Parathyroid adenoma (tissue), 2 donors: ENCODE results near the gene BCL11B.

Experiments used
- H2AFZ ChIP-seq: fragments of 300-600 bp; sonication (generic); one replicate; pipeline ENCODE4 v1.7.0; 2017; ENCODE audit warnings: antibody characterized with exemption, mild to moderate bottlenecking
- H3K27ac ChIP-seq: fragments of 300-600 bp; sonication (generic); one replicate; pipeline ENCODE4 v1.7.0; 2017
- H3K27me3 ChIP-seq: fragments of 300-600 bp; sonication (generic); one replicate; pipeline ENCODE4 v1.7.0; 2017; ENCODE audit warnings: low read length; ENCODE audit not compliant: control insufficient read depth, insufficient read depth
- H3K36me3 ChIP-seq: fragments of 300-600 bp; sonication (generic); one replicate; pipeline ENCODE4 v1.7.0; 2017; ENCODE audit warnings: low read length; ENCODE audit not compliant: control insufficient read depth, insufficient read depth
- H3K4me1 ChIP-seq: fragments of 300-600 bp; sonication (generic); one replicate; pipeline ENCODE4 v1.7.0; 2017; ENCODE audit warnings: control low read depth
- H3K4me2 ChIP-seq: fragments of 300-600 bp; sonication (generic); one replicate; pipeline ENCODE4 v1.7.0; 2017; ENCODE audit warnings: low read length
- H3K4me3 ChIP-seq: fragments of 300-600 bp; sonication (generic); one replicate; pipeline ENCODE4 v1.7.0; 2017; ENCODE audit warnings: low read depth, low read length
- H3K79me2 ChIP-seq: fragments of 300-600 bp; sonication (generic); one replicate; pipeline ENCODE4 v1.7.0; 2017; ENCODE audit warnings: control low read depth
- H3K9ac ChIP-seq: fragments of 300-600 bp; sonication (generic); one replicate; pipeline ENCODE4 v1.7.0; 2017; ENCODE audit warnings: mild to moderate bottlenecking
- H3K9me3 ChIP-seq: fragments of 300-600 bp; sonication (generic); one replicate; pipeline ENCODE4 v1.7.0; 2017; ENCODE audit warnings: low read length; ENCODE audit not compliant: control insufficient read depth
- TF ChIP-seq, protein P1 (sequence below): fragments of 300-600 bp; sonication (generic); IDR thresholded peaks from one replicate; pipeline ENCODE4 v1.7.0; 2017; ENCODE audit warnings: antibody characterized with exemption, mild to moderate bottlenecking
- donor health status: primary hyperparathyroidism.

BCL11B gene

DNA sequence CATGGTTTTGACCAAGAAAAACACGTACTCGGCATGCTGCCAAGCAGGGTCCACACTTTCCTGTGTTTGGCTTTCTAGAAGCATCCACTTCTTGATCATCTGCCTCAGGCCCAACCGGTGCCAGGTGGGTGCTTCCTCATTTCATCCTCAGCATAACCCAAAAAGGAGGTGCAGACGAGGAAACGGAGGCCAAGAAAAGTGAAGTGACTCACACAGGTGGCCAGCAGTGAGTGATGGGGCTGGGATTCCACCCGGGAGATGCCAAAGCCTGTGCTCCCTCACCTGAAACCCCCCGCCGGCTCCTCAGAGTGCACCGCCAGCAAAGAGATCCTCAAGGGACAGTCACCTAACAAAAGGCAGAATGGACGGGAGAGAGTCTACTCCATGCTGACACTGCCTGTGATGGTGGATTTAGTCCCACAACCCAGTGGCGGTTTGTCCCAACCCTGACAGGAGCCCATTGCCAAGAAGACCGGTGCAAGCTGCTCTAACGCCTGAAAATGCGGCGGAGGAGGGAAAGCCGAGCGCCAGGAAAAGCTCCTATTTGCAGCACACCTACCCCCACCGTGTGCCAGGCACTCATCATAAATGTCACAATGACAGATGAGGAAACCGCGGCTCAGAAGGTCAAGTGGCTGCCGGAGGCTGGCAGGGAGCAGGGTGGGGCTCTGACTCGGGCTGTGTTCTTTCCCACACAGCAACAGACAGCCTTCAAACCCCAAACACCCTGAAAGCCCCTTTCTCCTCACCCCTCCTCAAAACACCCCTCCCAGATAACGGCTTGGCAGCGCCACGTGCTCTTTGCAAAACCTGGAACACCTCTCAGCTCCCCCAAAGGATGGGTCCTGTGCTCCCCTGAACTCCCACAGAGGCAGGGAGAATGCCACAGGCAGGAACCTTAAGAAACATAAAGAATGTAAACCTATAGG, 18.8 kb downstream of the BCL11B start:
- TF ChIP-seq, protein P1, sequence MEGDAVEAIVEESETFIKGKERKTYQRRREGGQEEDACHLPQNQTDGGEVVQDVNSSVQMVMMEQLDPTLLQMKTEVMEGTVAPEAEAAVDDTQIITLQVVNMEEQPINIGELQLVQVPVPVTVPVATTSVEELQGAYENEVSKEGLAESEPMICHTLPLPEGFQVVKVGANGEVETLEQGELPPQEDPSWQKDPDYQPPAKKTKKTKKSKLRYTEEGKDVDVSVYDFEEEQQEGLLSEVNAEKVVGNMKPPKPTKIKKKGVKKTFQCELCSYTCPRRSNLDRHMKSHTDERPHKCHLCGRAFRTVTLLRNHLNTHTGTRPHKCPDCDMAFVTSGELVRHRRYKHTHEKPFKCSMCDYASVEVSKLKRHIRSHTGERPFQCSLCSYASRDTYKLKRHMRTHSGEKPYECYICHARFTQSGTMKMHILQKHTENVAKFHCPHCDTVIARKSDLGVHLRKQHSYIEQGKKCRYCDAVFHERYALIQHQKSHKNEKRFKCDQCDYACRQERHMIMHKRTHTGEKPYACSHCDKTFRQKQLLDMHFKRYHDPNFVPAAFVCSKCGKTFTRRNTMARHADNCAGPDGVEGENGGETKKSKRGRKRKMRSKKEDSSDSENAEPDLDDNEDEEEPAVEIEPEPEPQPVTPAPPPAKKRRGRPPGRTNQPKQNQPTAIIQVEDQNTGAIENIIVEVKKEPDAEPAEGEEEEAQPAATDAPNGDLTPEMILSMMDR, result no peak

DNA sequence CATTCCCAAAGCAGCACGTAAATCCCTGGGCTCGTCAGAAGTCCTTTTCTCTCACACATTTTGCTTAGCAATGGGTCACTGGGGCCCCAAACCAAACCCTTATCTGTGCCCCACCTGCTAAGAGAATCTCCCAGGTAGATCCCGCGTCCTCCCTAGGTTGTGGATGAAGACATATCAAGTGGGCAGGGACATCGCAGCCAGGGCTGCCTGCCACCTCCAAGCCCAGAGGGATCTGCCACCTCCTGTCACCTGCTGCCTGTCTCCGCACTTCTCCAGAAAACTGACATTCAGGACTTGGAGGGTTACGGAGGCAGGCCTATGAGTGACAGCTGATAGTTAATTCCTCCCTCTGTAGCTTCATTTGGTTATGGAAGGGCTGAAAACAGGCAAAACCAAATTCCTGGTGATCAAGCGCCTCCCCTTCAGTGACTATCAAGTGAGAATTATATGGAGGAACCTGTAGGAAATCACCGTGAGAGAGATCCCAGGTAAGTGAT, 19.5 kb downstream of the BCL11B start:
- H3K9ac ChIP-seq, result no peak overlapping the region
- no peaks in the 10 kb centered on the region for H3K36me3 ChIP-seq
- H3K79me2 ChIP-seq, result no peaks in the 10 kb centered on the region
- no peak overlapping the region for H2AFZ ChIP-seq
- no peaks in the 10 kb centered on the region for H3K9me3 ChIP-seq
- TF ChIP-seq, protein P1, result no peak
- H3K4me3 ChIP-seq, result no peak overlapping the region
- H3K27ac ChIP-seq, result no peak overlapping the region
- no peak overlapping the region for H3K4me2 ChIP-seq
- no peaks in the 10 kb centered on the region for H3K4me1 ChIP-seq
- no peaks in the 10 kb centered on the region for H3K27me3 ChIP-seq

More for the DNA sequence above, 18.8 kb downstream of the BCL11B start:
- Histone ChIP-seq H3K4me3 (no peak overlapping the region), H3K9ac (no peak overlapping the region), H3K36me3 (no peaks in the 10 kb centered on the region), H3K9me3 (no peaks in the 10 kb centered on the region), H3K4me1 (no peaks in the 10 kb centered on the region), H3K27me3 (no peaks in the 10 kb centered on the region), H3K4me2 (no peak overlapping the region), H3K27ac (no peak overlapping the region), H3K79me2 (no peaks in the 10 kb centered on the region), H2AFZ (no peak overlapping the region)

DNA sequence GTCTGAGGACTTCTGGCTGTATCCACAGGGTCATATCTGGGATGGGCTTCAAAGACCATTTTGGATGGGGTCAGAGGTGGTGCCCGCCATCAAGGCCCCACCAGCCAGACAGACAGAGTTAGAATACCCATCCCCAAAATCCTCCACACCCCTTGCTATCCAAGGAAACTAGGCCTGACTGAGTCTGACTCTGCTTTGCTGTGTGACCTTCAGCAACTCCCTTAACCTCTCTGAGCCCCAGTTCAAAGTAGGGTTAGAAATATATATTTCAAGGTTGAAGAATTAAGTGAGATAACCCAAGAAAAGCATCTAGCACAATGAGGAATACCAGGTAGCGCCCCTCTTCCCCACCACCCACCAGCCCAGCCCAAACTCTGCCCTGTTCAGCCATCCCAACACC, 20.3 kb downstream of the BCL11B start:
- H3K9ac ChIP-seq, result no peak overlapping the region
- H3K79me2 ChIP-seq, result no peaks in the 10 kb centered on the region
- H3K9me3 ChIP-seq, result no peaks in the 10 kb centered on the region
- no peak overlapping the region for H3K4me3 ChIP-seq
- H3K36me3 ChIP-seq, result no peaks in the 10 kb centered on the region
- no peak overlapping the region for H3K27ac ChIP-seq
- no peaks in the 10 kb centered on the region for H3K27me3 ChIP-seq
- H3K4me2 ChIP-seq, result no peak overlapping the region
- TF ChIP-seq, protein P1, result no peak
- H3K4me1 ChIP-seq, result no peaks in the 10 kb centered on the region
- no peak overlapping the region for H2AFZ ChIP-seq

DNA sequence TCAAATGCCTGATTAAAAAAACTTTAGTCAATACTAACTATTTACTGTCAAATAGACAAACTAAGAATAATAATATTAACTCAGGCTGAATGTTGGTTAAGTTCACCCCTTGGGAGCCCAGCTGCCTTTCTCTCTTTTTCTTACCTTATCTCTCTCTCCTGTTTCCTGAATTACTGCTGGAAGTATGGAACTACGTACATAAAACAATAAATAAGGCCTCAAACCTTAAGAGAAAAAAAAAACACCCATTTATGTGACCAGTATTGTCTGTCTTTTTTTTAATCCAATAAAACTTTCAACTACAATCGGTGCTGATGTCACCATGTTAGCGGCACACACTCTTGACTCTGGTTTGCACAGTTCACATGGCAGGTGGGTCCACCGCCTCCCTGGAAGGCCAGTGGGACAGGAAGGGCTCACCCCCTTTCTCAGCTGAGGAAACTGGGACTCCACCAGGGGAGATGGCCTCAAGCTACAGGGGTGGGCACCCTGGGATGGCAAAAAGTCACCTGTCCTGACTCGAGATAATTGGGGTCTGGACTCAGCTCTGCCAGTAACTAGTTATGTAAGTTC, 21.3 kb downstream of the BCL11B start:
- TF ChIP-seq, protein P1, result no peak
- no peak overlapping the region for H3K9ac ChIP-seq
- H2AFZ ChIP-seq, result no peak overlapping the region
- no peaks in the 10 kb centered on the region for H3K79me2 ChIP-seq
- no peaks in the 10 kb centered on the region for H3K4me1 ChIP-seq
- H3K9me3 ChIP-seq, result no peaks in the 10 kb centered on the region
- H3K4me2 ChIP-seq, result no peak overlapping the region
- H3K36me3 ChIP-seq, result no peaks in the 10 kb centered on the region
- H3K27ac ChIP-seq, result no peak overlapping the region
- H3K27me3 ChIP-seq, result no peaks in the 10 kb centered on the region
- no peak overlapping the region for H3K4me3 ChIP-seq
